BJ (cell line): ENCODE results near the gene ST6GALNAC1. TPM values are rescaled to one million over a fixed set of nuclear protein-coding genes. Genes with fewer than 3 reads are reported as not detected.

Experiments used
- CTCF ChIA-PET: fragments of 350-600 bp; formaldehyde crosslinking; extraction: SDS; loops from one replicate; lab custom pipeline; 2021; ENCODE audit warnings: antibody characterized with exemption, inconsistent platforms; lab: Yijun Ruan, JAX
- POLR2A ChIA-PET: fragments of 300-600 bp; sonication (Branson Sonifier 250); formaldehyde crosslinking; extraction: SDS; loops from one replicate; lab custom pipeline; 2021; ENCODE audit warnings: antibody characterized with exemption; lab: Charles Lee
- DNase-seq: peaks from one replicate; pipeline ENCODE4 v3.0.0-alpha.2; 2011; ENCODE audit warnings: low read depth
- H3K27me3 ChIP-seq: 2 replicates; pipeline ENCODE4 v1.6.0; 2011; ENCODE audit warnings: low read length; ENCODE audit not compliant: control insufficient read depth, insufficient read depth
- H3K36me3 ChIP-seq: 2 replicates; pipeline ENCODE4 v1.5.1; 2011; ENCODE audit warnings: low read length; ENCODE audit not compliant: control insufficient read depth, insufficient read depth
- H3K4me3 ChIP-seq: 2 replicates; pipeline ENCODE4 v1.5.1; 2011; ENCODE audit warnings: low read depth, mild to moderate bottlenecking, control low read depth, low read length
- polyA plus RNA-seq: library from polyadenylated mRNA; depleted of rRNA; stranded (reverse); fragments of >200 nt; gene quantifications from 2 replicates; pipeline ENCODE4 v1.2.3, GENCODE V29; 2011
- TF ChIP-seq, protein P1 (sequence below): IDR thresholded peaks from 2 replicates; pipeline ENCODE4 v1.5.1; 2011; ENCODE audit warnings: low read depth, mild to moderate bottlenecking, control low read depth, inconsistent platforms, low read length, moderate library complexity; ENCODE audit not compliant: insufficient read depth

The ST6GALNAC1 gene
- polyA plus RNA-seq, 1 experiment: not detected

- POLR2A ChIA-PET: no interaction called here
- TF ChIP-seq, protein P1, sequence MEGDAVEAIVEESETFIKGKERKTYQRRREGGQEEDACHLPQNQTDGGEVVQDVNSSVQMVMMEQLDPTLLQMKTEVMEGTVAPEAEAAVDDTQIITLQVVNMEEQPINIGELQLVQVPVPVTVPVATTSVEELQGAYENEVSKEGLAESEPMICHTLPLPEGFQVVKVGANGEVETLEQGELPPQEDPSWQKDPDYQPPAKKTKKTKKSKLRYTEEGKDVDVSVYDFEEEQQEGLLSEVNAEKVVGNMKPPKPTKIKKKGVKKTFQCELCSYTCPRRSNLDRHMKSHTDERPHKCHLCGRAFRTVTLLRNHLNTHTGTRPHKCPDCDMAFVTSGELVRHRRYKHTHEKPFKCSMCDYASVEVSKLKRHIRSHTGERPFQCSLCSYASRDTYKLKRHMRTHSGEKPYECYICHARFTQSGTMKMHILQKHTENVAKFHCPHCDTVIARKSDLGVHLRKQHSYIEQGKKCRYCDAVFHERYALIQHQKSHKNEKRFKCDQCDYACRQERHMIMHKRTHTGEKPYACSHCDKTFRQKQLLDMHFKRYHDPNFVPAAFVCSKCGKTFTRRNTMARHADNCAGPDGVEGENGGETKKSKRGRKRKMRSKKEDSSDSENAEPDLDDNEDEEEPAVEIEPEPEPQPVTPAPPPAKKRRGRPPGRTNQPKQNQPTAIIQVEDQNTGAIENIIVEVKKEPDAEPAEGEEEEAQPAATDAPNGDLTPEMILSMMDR: no peak
Measured at GRCh38 chr17:76598004-76598439, 45.5 kb downstream of the ST6GALNAC1 start.

GRCh38 chr17:76597156-76598003, 46.2 kb downstream of the ST6GALNAC1 start:
- TF ChIP-seq, protein P1: no peak
- no peak overlapping the region for H3K4me3 ChIP-seq
- ChIA-PET CTCF (interaction anchor here (0.9 to 4.7 kb wide), 3 partner anchors 11 to 27 kb away, joined by 3 to 22 read pairs (median 3); partner anchors contain the start of gene ST6GALNAC2), POLR2A (no interaction called here)
- no peak for DNase-seq
- no peaks in the 10 kb centered on the region for H3K36me3 ChIP-seq
- no peaks in the 10 kb centered on the region for H3K27me3 ChIP-seq

More at GRCh38 chr17:76598004-76598439, 45.5 kb downstream of the ST6GALNAC1 start:
- CTCF ChIA-PET: interaction anchor here (4.7 kb wide), 1 partner anchor 26 kb away, joined by 22 read pairs; no protein-coding TSS in a partner anchor
- H3K36me3 ChIP-seq: no peaks in the 10 kb centered on the region
- DNase-seq: no peak
- H3K27me3 ChIP-seq: no peaks in the 10 kb centered on the region
- no peak overlapping the region for H3K4me3 ChIP-seq

DNA sequence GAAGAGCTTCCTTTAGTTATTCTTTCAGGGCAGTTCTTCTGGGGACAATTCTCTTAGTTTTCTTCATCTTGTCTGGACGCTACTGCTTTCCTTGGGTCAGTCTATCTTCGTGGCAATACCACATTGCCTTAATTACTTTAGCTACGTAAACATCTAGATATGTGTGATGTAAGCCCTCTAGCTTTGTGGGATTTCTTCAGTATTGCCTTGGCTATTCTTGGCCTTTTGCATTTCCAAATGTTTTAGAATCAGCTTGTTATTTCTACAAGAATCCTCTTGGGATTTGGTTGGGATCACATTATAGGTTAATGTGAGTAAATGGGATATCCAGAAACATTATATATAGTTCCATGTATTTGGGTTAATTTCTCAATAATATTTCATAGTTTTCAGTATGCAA, 48.9 kb downstream of the ST6GALNAC1 start:
- ChIA-PET POLR2A (no interaction called here), CTCF (interaction anchor here (0.6 to 1.2 kb wide), 3 partner anchors 36 to 158 kb away, joined by 3 read pairs; no protein-coding TSS in a partner anchor)
- no peaks in the 10 kb centered on the region for H3K27me3 ChIP-seq
- no peak for DNase-seq
- TF ChIP-seq, protein P1: no peak
- no peak overlapping the region for H3K4me3 ChIP-seq
- H3K36me3 ChIP-seq: no peaks in the 10 kb centered on the region

DNA sequence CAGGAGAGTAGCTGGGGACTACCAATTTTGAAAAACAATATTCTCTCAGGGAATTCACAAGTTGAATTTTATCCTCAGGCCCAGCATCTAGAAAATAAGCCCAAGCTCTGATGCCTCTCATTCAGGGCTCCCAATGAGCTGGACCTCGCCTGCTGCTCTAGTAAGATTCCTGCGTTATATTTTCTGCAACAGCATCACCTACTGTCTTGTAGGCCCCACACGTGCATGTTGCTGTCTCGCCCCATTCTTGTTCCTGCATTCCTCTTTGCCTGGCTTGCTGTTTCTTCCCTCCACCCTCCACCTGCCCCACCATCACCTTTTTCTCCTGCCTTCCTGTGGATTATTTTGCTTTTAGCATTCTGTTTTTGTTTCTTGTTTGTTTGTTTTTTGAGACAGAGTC, 49.6 kb downstream of the ST6GALNAC1 start:
- TF ChIP-seq, protein P1: no peak
- POLR2A ChIA-PET: no interaction called here
- peaks cover 2% of the 10 kb centered on the region; the same call in 1 of the 2 replicates for H3K27me3 ChIP-seq
- CTCF ChIA-PET: interaction anchor here (1.0 to 2.0 kb wide), 3 partner anchors 16 to 88 kb away, joined by 3 to 5 read pairs (median 4); no protein-coding TSS in a partner anchor
- H3K4me3 ChIP-seq: no peak overlapping the region
- DNase-seq: no peak
- no peaks in the 10 kb centered on the region for H3K36me3 ChIP-seq

DNA sequence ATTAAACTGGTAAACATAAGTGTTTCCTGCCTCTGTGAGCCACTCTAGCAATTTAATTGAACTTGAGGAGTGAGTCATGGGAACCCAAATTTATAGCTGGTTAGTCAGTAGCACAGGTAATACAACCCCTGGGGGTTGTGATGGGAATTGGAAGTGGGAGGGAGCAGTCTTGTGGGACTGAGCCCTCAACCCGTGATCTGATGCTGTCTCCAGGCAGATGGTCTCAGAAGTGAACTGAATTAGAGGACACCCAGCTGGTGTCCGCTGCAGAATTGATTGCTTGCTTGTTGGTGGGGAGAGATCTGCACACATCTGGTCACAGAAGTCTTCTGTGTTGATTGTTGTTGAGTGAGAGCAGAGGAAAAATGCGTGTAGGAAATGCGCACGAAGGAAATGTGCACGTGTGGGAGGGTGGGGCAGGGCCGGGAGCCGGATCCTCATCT, 50.2 kb downstream of the ST6GALNAC1 start:
- ChIA-PET CTCF (interaction anchor here (1.0 to 2.0 kb wide), 3 partner anchors 15 to 88 kb away, joined by 3 to 5 read pairs (median 4); no protein-coding TSS in a partner anchor), POLR2A (no interaction called here)
- H3K4me3 ChIP-seq: no peak overlapping the region
- TF ChIP-seq, protein P1: no peak
- H3K36me3 ChIP-seq: no peaks in the 10 kb centered on the region
- no peak for DNase-seq
- peaks cover 2% of the 10 kb centered on the region; the same call in 1 of the 2 replicates for H3K27me3 ChIP-seq
